H9 (cell line): ENCODE measurements around the gene USH2A. TPM values are rescaled to one million over a fixed set of nuclear protein-coding genes. Genes with fewer than 3 reads are reported as not detected.

ENCODE experiments used
- DNase-seq: peaks from one replicate; pipeline ENCODE4 v3.0.0-alpha.2; 2017
- H2AFZ ChIP-seq: one replicate; pipeline ENCODE4 v1.6.1; 2013; ENCODE audit warnings: mild to moderate bottlenecking, low read length, control low read depth, moderate library complexity
- H2AK5ac ChIP-seq: 2 replicates; pipeline ENCODE4 v1.6.1; 2013; ENCODE audit warnings: low read length, control low read depth, mixed read lengths; ENCODE audit not compliant: insufficient read length
- H2BK120ac ChIP-seq: one replicate; pipeline ENCODE4 v1.6.1; 2013; ENCODE audit warnings: low read depth, mild to moderate bottlenecking, low read length, control low read depth, inconsistent platforms; ENCODE audit not compliant: poor library complexity, severe bottlenecking
- H2BK12ac ChIP-seq: 2 replicates; pipeline ENCODE4 v1.6.1; 2013; ENCODE audit warnings: low read length, control low read depth, mixed read lengths, low read depth; ENCODE audit not compliant: insufficient read length
- H2BK15ac ChIP-seq: 2 replicates; pipeline ENCODE4 v1.6.1; 2013; ENCODE audit warnings: low read depth, low read length, control low read depth
- H2BK20ac ChIP-seq: one replicate; pipeline ENCODE4 v1.6.1; 2013; ENCODE audit warnings: low read depth, mild to moderate bottlenecking, low read length, control low read depth, inconsistent platforms; ENCODE audit not compliant: poor library complexity, severe bottlenecking
- H2BK5ac ChIP-seq: 2 replicates; pipeline ENCODE4 v1.6.1; 2013; ENCODE audit warnings: low read length, control low read depth, mixed read lengths; ENCODE audit not compliant: insufficient read length
- H3K14ac ChIP-seq: 2 replicates; pipeline ENCODE4 v1.6.1; 2013; ENCODE audit warnings: low read length, control low read depth; ENCODE audit not compliant: insufficient read depth
- H3K18ac ChIP-seq: 2 replicates; pipeline ENCODE4 v1.6.1; 2013; ENCODE audit warnings: low read depth, mild to moderate bottlenecking, mixed read lengths, low read length, control low read depth; ENCODE audit not compliant: insufficient read length
- H3K23ac ChIP-seq: 2 replicates; pipeline ENCODE4 v1.6.1; 2013; ENCODE audit warnings: low read length, control low read depth, mixed read lengths, low read depth; ENCODE audit not compliant: insufficient read length
- H3K23me2 ChIP-seq: 2 replicates; pipeline ENCODE4 v1.6.1; 2013; ENCODE audit warnings: low read depth, mild to moderate bottlenecking, mixed read lengths, low read length, control low read depth; ENCODE audit not compliant: insufficient read length, poor library complexity, severe bottlenecking
- H3K27ac ChIP-seq: 2 replicates; pipeline ENCODE4 v1.5.1; 2013; ENCODE audit warnings: low read length, control low read depth, mixed read lengths, low read depth; ENCODE audit not compliant: insufficient read length
- H3K27me3 ChIP-seq: 2 replicates; pipeline ENCODE4 v1.6.1; 2013; ENCODE audit warnings: low read length, control low read depth, inconsistent platforms; ENCODE audit not compliant: insufficient read depth
- H3K4ac ChIP-seq: 2 replicates; pipeline ENCODE4 v1.6.1; 2013; ENCODE audit warnings: low read depth, mild to moderate bottlenecking, control low read depth, inconsistent platforms, low read length, moderate library complexity
- H3K4me1 ChIP-seq: 2 replicates; pipeline ENCODE4 v1.6.1; 2013; ENCODE audit warnings: low read length, control low read depth, inconsistent platforms; ENCODE audit not compliant: insufficient read depth
- H3K4me2 ChIP-seq: 2 replicates; pipeline ENCODE4 v1.6.1; 2013; ENCODE audit warnings: low read length, control low read depth, mixed read lengths; ENCODE audit not compliant: insufficient read length, insufficient read depth
- H3K56ac ChIP-seq: 2 replicates; pipeline ENCODE4 v1.6.1; 2013; ENCODE audit warnings: low read depth, mild to moderate bottlenecking, mixed read lengths, low read length, control low read depth; ENCODE audit not compliant: insufficient read length
- H3K79me1 ChIP-seq: 2 replicates; pipeline ENCODE4 v1.6.1; 2013; ENCODE audit warnings: low read depth, mild to moderate bottlenecking, moderate library complexity, low read length, control low read depth, inconsistent platforms; ENCODE audit not compliant: insufficient read depth, poor library complexity, severe bottlenecking
- H3K79me2 ChIP-seq: 2 replicates; pipeline ENCODE4 v1.6.1; 2013; ENCODE audit warnings: low read length, control low read depth, inconsistent platforms; ENCODE audit not compliant: insufficient read depth
- H3K9ac ChIP-seq: 2 replicates; pipeline ENCODE4 v1.6.1; 2013; ENCODE audit warnings: low read length, control low read depth, mixed read lengths; ENCODE audit not compliant: insufficient read length; ENCODE audit errors: extremely low read depth
- H3K9me3 ChIP-seq: one replicate; pipeline ENCODE4 v1.6.1; 2013; ENCODE audit warnings: low read depth, low read length, inconsistent platforms; ENCODE audit not compliant: control insufficient read depth
- H3T11ph ChIP-seq: one replicate; pipeline ENCODE4 v1.6.1; 2013; ENCODE audit warnings: mild to moderate bottlenecking, low read length, control low read depth, inconsistent platforms
- H4K20me1 ChIP-seq: one replicate; pipeline ENCODE4 v1.6.1; 2013; ENCODE audit not compliant: control insufficient read depth, insufficient read length, insufficient read depth
- H4K5ac ChIP-seq: 2 replicates; pipeline ENCODE4 v1.6.1; 2013; ENCODE audit warnings: low read depth, mild to moderate bottlenecking, mixed read lengths, low read length, control low read depth; ENCODE audit not compliant: insufficient read length
- H4K8ac ChIP-seq: replicated peaks from 2 replicates; pipeline ENCODE4 v1.6.1; 2013; ENCODE audit warnings: low read length, control low read depth, mixed read lengths, low read depth; ENCODE audit not compliant: insufficient read length
- H4K91ac ChIP-seq: 2 replicates; pipeline ENCODE4 v1.6.1; 2013; ENCODE audit warnings: low read depth, mild to moderate bottlenecking, moderate library complexity, mixed read lengths, low read length, control low read depth; ENCODE audit not compliant: insufficient read length
- H3K27ac Mint-ChIP-seq, 3 experiments: 2 replicates in 2 of 3; 3 replicates in 1 of 3; pipeline ENCODE4 v1.8.0; 2020 to 2021; ENCODE audit warnings: mixed read lengths in 3 of 3, mild to moderate bottlenecking in 1 of 3, moderate library complexity in 1 of 3
- H3K27me3 Mint-ChIP-seq: 2 replicates; pipeline ENCODE4 v1.8.0; 2021; ENCODE audit warnings: low read depth, mild to moderate bottlenecking, moderate library complexity, mixed read lengths
- H3K36me3 Mint-ChIP-seq, 3 experiments: 2 replicates in 2 of 3; 3 replicates in 1 of 3; pipeline ENCODE4 v1.8.0; 2020 to 2021; ENCODE audit warnings: low read depth in 3 of 3, mixed read lengths in 3 of 3; ENCODE audit not compliant: insufficient read depth in 1 of 3
- H3K4me1 Mint-ChIP-seq, 2 experiments: 2 replicates each; pipeline ENCODE4 v1.8.0; 2020; ENCODE audit warnings: mixed read lengths in 2 of 2
- H3K4me3 Mint-ChIP-seq, 2 experiments: 2 replicates in 1 of 2; 3 replicates in 1 of 2; pipeline ENCODE4 v1.8.0; 2020 to 2021; ENCODE audit warnings: mild to moderate bottlenecking in 2 of 2, mixed read lengths in 2 of 2, moderate library complexity in 1 of 2
- H3K9me3 Mint-ChIP-seq, 2 experiments: 2 replicates in 1 of 2; 3 replicates in 1 of 2; pipeline ENCODE4 v1.8.0; 2020; ENCODE audit warnings: mild to moderate bottlenecking in 2 of 2, mixed read lengths in 2 of 2, moderate library complexity in 1 of 2
- total RNA-seq: library from RNA; stranded (reverse); gene quantifications from 2 replicates; pipeline ENCODE4 v1.2.1, GENCODE V29; 2021
- TF ChIP-seq, protein P1 (sequence below): fragments of 200-600 bp; sonication (generic); conservative IDR thresholded peaks from 3 replicates; pipeline ENCODE4 v1.8.0; 2021; ENCODE audit warnings: antibody characterized with exemption, mild to moderate bottlenecking

The USH2A gene
- total RNA-seq, 1 experiment from 2014 or later = 0.11 TPM

- no peak overlapping the region for H2AFZ ChIP-seq
- no peak overlapping the region for H2BK20ac ChIP-seq
- no peak overlapping the region for H3K56ac ChIP-seq
- H3T11ph ChIP-seq = no peak overlapping the region
- no peak overlapping the region for H2AK5ac ChIP-seq
- H3K27ac ChIP-seq = no peak overlapping the region
- no peaks in the 10 kb centered on the region for H4K20me1 ChIP-seq
- no peaks in the 10 kb centered on the region for H3K27me3 ChIP-seq
- no peaks in the 10 kb centered on the region for H3K9me3 ChIP-seq
- no peak overlapping the region for H2BK5ac ChIP-seq
- H3K18ac ChIP-seq = no peak overlapping the region
- no peak overlapping the region for H2BK15ac ChIP-seq
- no peak overlapping the region for H3K23ac ChIP-seq
- TF ChIP-seq, protein P1, sequence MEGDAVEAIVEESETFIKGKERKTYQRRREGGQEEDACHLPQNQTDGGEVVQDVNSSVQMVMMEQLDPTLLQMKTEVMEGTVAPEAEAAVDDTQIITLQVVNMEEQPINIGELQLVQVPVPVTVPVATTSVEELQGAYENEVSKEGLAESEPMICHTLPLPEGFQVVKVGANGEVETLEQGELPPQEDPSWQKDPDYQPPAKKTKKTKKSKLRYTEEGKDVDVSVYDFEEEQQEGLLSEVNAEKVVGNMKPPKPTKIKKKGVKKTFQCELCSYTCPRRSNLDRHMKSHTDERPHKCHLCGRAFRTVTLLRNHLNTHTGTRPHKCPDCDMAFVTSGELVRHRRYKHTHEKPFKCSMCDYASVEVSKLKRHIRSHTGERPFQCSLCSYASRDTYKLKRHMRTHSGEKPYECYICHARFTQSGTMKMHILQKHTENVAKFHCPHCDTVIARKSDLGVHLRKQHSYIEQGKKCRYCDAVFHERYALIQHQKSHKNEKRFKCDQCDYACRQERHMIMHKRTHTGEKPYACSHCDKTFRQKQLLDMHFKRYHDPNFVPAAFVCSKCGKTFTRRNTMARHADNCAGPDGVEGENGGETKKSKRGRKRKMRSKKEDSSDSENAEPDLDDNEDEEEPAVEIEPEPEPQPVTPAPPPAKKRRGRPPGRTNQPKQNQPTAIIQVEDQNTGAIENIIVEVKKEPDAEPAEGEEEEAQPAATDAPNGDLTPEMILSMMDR = no peak
- Mint-ChIP-seq H3K27ac (peak overlapping the region in 1 of 3 experiments; percentile 8; a peak in 1 of 7 replicates), H3K4me1 (peaks cover 0 to 2% of the 10 kb centered on the region in 2 experiments; a peak in 2 of 4 replicates), H3K27me3 (no peaks in the 10 kb centered on the region), H3K9me3 (no peaks in the 10 kb centered on the region), H3K4me3 (no peak overlapping the region), H3K36me3 (no peaks in the 10 kb centered on the region)
- no peak overlapping the region for H4K5ac ChIP-seq
- no peak overlapping the region for H3K9ac ChIP-seq
- no peaks in the 10 kb centered on the region for H3K79me1 ChIP-seq
- no peak overlapping the region for H3K4ac ChIP-seq
- H3K79me2 ChIP-seq = no peaks in the 10 kb centered on the region
- H3K14ac ChIP-seq = no peak overlapping the region
- no peak overlapping the region for H2BK12ac ChIP-seq
- H3K23me2 ChIP-seq = no peaks in the 10 kb centered on the region
- H2BK120ac ChIP-seq = no peak overlapping the region
- no peak overlapping the region for H4K8ac ChIP-seq
- no peak overlapping the region for H4K91ac ChIP-seq
- no peak for DNase-seq
- H3K4me1 ChIP-seq = no peaks in the 10 kb centered on the region
- no peak overlapping the region for H3K4me2 ChIP-seq
These were observed 390.2 kb downstream of the USH2A start for GRCh38 chr1:216032961-216033614.
